IMR-90 (cell line): ENCODE results near the gene PLEKHA4. TPM values are rescaled to one million over a fixed set of nuclear protein-coding genes. Genes with fewer than 3 reads are reported as not detected.

Experiments
- ATAC-seq: fragments of 200-7000 bp; cut with Tn5 transposase; 2 replicates; pipeline ENCODE4 v1.9.1; 2020; ENCODE audit warnings: low read depth, mild to moderate bottlenecking, moderate library complexity
- BruUV-seq: library from RNA; stranded (reverse); fragments of 400-500 nt; replicated peaks from 2 replicates; lab custom pipeline; 2021; lab: Mats Ljungman, UMichigan
- CTCF ChIA-PET: fragments of 300-600 bp; formaldehyde crosslinking; extraction: SDS; loops from one replicate; lab custom pipeline; 2021; ENCODE audit warnings: antibody characterized with exemption; lab: Yijun Ruan, JAX
- POLR2A ChIA-PET: fragments of 300-600 bp; sonication (Branson Sonifier 250); formaldehyde crosslinking; loops from one replicate; lab custom pipeline; 2022; ENCODE audit warnings: antibody characterized with exemption; ENCODE audit not compliant: unreplicated experiment; lab: Charles Lee
- DNase-seq: peaks from one replicate; pipeline ENCODE4 v3.0.0; 2013
- H2AFZ ChIP-seq: replicated peaks from 2 replicates; pipeline ENCODE3; 2013; ENCODE audit warnings: low read length, mild to moderate bottlenecking; ENCODE audit not compliant: poor library complexity
- H2AK5ac ChIP-seq: 2 replicates; pipeline ENCODE4 v1.6.1; 2013; ENCODE audit warnings: low read depth, low read length, inconsistent platforms
- H2AK9ac ChIP-seq: replicated peaks from 2 replicates; pipeline ENCODE3; 2013; ENCODE audit warnings: mild to moderate bottlenecking, low read depth, low read length, moderate library complexity; ENCODE audit not compliant: poor library complexity
- H2BK120ac ChIP-seq: 2 replicates; pipeline ENCODE4 v1.6.1; 2013; ENCODE audit warnings: low read depth, low read length, inconsistent platforms
- H2BK15ac ChIP-seq: 3 replicates; pipeline ENCODE4 v1.6.1; 2013; ENCODE audit warnings: low read depth, low read length, inconsistent platforms
- H2BK20ac ChIP-seq: 2 replicates; pipeline ENCODE4 v1.6.1; 2013; ENCODE audit warnings: low read depth, mild to moderate bottlenecking, inconsistent platforms, low read length, moderate library complexity
- H2BK5ac ChIP-seq: 2 replicates; pipeline ENCODE4 v1.6.1; 2013; ENCODE audit warnings: mild to moderate bottlenecking, low read depth, low read length, inconsistent platforms; ENCODE audit not compliant: poor library complexity, severe bottlenecking
- H3K14ac ChIP-seq: replicated peaks from 2 replicates; pipeline ENCODE4 v1.6.1; 2013; ENCODE audit warnings: low read depth, low read length, inconsistent platforms
- H3K18ac ChIP-seq: 2 replicates; pipeline ENCODE4 v1.6.1; 2013; ENCODE audit warnings: low read depth, low read length, control low read depth
- H3K23ac ChIP-seq: 2 replicates; pipeline ENCODE4 v1.6.1; 2013; ENCODE audit warnings: low read depth, low read length, inconsistent platforms
- H3K27ac ChIP-seq: 2 replicates; pipeline ENCODE4 v1.5.1; 2013; ENCODE audit warnings: mild to moderate bottlenecking, control low read depth, low read length; ENCODE audit not compliant: insufficient read depth
- H3K27me3 ChIP-seq: 2 replicates; pipeline ENCODE4 v1.6.1; 2013; ENCODE audit warnings: low read length; ENCODE audit not compliant: control insufficient read depth, insufficient read depth
- H3K36me3 ChIP-seq: 2 replicates; pipeline ENCODE4 v1.6.1; 2013; ENCODE audit warnings: low read length, mixed read lengths; ENCODE audit not compliant: control insufficient read depth, insufficient read depth
- H3K4ac ChIP-seq: 2 replicates; pipeline ENCODE4 v1.6.1; 2013; ENCODE audit warnings: low read depth, low read length, inconsistent platforms
- H3K4me1 ChIP-seq: 2 replicates; pipeline ENCODE4 v1.6.1; 2013; ENCODE audit warnings: low read length, mixed read lengths; ENCODE audit not compliant: control insufficient read depth, insufficient read depth
- H3K4me2 ChIP-seq: 2 replicates; pipeline ENCODE4 v1.6.1; 2013; ENCODE audit warnings: low read depth, mild to moderate bottlenecking, control low read depth, low read length, moderate library complexity
- H3K4me3 ChIP-seq: 2 replicates; pipeline ENCODE4 v1.5.1; 2013; ENCODE audit warnings: low read depth, mild to moderate bottlenecking, control low read depth, low read length, moderate library complexity; ENCODE audit not compliant: insufficient read depth
- H3K56ac ChIP-seq: 2 replicates; pipeline ENCODE4 v1.6.1; 2013; ENCODE audit warnings: low read length, inconsistent platforms; ENCODE audit not compliant: insufficient read depth; ENCODE audit errors: extremely low read depth
- H3K79me1 ChIP-seq, 2 experiments: 2 replicates each; pipeline ENCODE4 v1.6.1; 2013; ENCODE audit warnings: low read length in 2 of 2, inconsistent platforms in 1 of 2, low read depth in 1 of 2
- H3K9ac ChIP-seq: 2 replicates; pipeline ENCODE4 v1.6.1; 2013; ENCODE audit warnings: low read depth, low read length, control low read depth
- H3K9me1 ChIP-seq: 2 replicates; pipeline ENCODE4 v1.6.1; 2013; ENCODE audit warnings: low read length, inconsistent platforms; ENCODE audit not compliant: insufficient read depth
- H3K9me3 ChIP-seq: 2 replicates; pipeline ENCODE4 v1.6.1; 2013; ENCODE audit warnings: low read length; ENCODE audit not compliant: control insufficient read depth, insufficient read depth
- H4K20me1 ChIP-seq: 2 replicates; pipeline ENCODE4 v1.6.1; 2013; ENCODE audit warnings: low read length, inconsistent platforms; ENCODE audit not compliant: insufficient read depth
- H4K5ac ChIP-seq: 2 replicates; pipeline ENCODE4 v1.6.1; 2013; ENCODE audit warnings: mild to moderate bottlenecking, low read depth, low read length, control low read depth
- H4K8ac ChIP-seq, 2 experiments: 2 replicates each; pipeline ENCODE4 v1.6.1; 2013; ENCODE audit warnings: low read depth in 2 of 2, low read length in 2 of 2, control low read depth in 1 of 2, inconsistent platforms in 1 of 2
- H4K91ac ChIP-seq: 2 replicates; pipeline ENCODE4 v1.6.1; 2013; ENCODE audit warnings: low read depth, low read length, inconsistent platforms; ENCODE audit not compliant: insufficient read depth
- BHLHE40 ChIP-seq: fragments of 150-350 bp; IDR thresholded peaks from 2 replicates; pipeline ENCODE4 v1.6.1; 2016; ENCODE audit warnings: mild to moderate bottlenecking, low read depth, low read length
- CEBPB ChIP-seq: IDR thresholded peaks from 2 replicates; pipeline ENCODE4 v1.6.1; 2012; ENCODE audit warnings: low read depth, low read length, improper control_type of control experiment
- MAFK ChIP-seq: IDR thresholded peaks from 2 replicates; pipeline ENCODE4 v1.6.1; 2012; ENCODE audit warnings: low read depth, low read length, improper control_type of control experiment
- MAZ ChIP-seq: IDR thresholded peaks from 2 replicates; pipeline ENCODE4 v1.6.1; 2012; ENCODE audit warnings: low read depth, mild to moderate bottlenecking, low read length, improper control_type of control experiment, moderate library complexity, borderline replicate concordance
- MXI1 ChIP-seq: IDR thresholded peaks from 2 replicates; pipeline ENCODE4 v1.6.1; 2012; ENCODE audit warnings: low read depth, mild to moderate bottlenecking, low read length, moderate library complexity, borderline replicate concordance
- RAD21 ChIP-seq: IDR thresholded peaks from 2 replicates; pipeline ENCODE4 v1.6.1; 2012; ENCODE audit warnings: low read length, improper control_type of control experiment
- RCOR1 ChIP-seq: IDR thresholded peaks from 2 replicates; pipeline ENCODE4 v1.6.1; 2012; ENCODE audit warnings: mild to moderate bottlenecking, low read length, improper control_type of control experiment; ENCODE audit not compliant: insufficient replicate concordance
- RFX5 ChIP-seq: IDR thresholded peaks from 2 replicates; pipeline ENCODE4 v1.8.0; 2012; ENCODE audit warnings: low read depth, mild to moderate bottlenecking, low read length, moderate library complexity
- SMC3 ChIP-seq: fragments of 150-350 bp; IDR thresholded peaks from 2 replicates; pipeline ENCODE4 v1.6.1; 2016; ENCODE audit warnings: low read depth, mild to moderate bottlenecking, antibody characterized with exemption, low read length, moderate library complexity
- WGBS, 2 experiments: methylation state at CpG; one replicate each; pipeline versions ENCODE4 v1.1.5 to v1.1.7; 2013; ENCODE audit warnings: missing lambda C conversion rate in 2 of 2; ENCODE audit not compliant: insufficient read length in 1 of 2; ENCODE audit errors: extremely low coverage in 2 of 2; 5-methylcytosine and 5-hydroxymethylcytosine counted together
- dilution Hi-C: fragments of 300-500 bp; cut with HindIII; formaldehyde crosslinking; loops from one replicate; pipeline ENCODE4 v1.14.3; 2018; ENCODE audit warnings: low sequenced_read_pairs; ENCODE audit not compliant: unreplicated experiment
- in situ Hi-C: fragments of 300-500 bp; cut with MboI; formaldehyde crosslinking; loops from 3 replicates; pipeline ENCODE4 v1.14.3; 2019; ENCODE audit warnings: low sequenced_read_pairs, inconsistent platforms, mixed read lengths
- intact Hi-C: fragments of 100-400 bp; cut with micrococcal nuclease; formaldehyde crosslinking; loops from 2 replicates; pipeline ENCODE4 v1.10.0; 2022
- polyA plus RNA-seq, 3 experiments: library from polyadenylated mRNA; depleted of rRNA; stranded (reverse); fragments of >200 nt; gene quantifications; 2 replicates each; pipeline ENCODE4 v1.2.3, GENCODE V29; 2012; ENCODE audit warnings: low replicate concordance in 1 of 3
- total RNA-seq: library from RNA; depleted of rRNA; stranded (reverse); fragments of >200 nt; gene quantifications from 2 replicates; pipeline ENCODE4 v1.2.3, GENCODE V29; 2012
- TF ChIP-seq, protein P1 (sequence below): conservative IDR thresholded peaks from 2 replicates; pipeline ENCODE4 v1.5.1; 2012; ENCODE audit warnings: mild to moderate bottlenecking, low read depth, low read length, improper control_type of control experiment

Gene PLEKHA4
- total and polyA plus RNA-seq, 2 of the 4 experiments (the other 2 are of a cell fraction): 4.5 to 14.4 TPM

GRCh38 chr19:48797103-48797502 lies 71.3 kb downstream of the PLEKHA4 start:
- no peak overlapping the region for H2AK5ac ChIP-seq
- in situ Hi-C loops: no loop called here
- no peaks in the 10 kb centered on the region for H3K79me1 ChIP-seq
- no peak overlapping the region for H3K9ac ChIP-seq
- dilution Hi-C loops: no loop called here
- H2BK5ac ChIP-seq: no peak overlapping the region
- H4K8ac ChIP-seq: no peak overlapping the region
- no peak overlapping the region for H2BK15ac ChIP-seq
- H2BK120ac ChIP-seq: no peak overlapping the region
- no CpG with 5 or more reads among the region's 7 CpGs for WGBS, 2 experiments
- POLR2A ChIA-PET: no interaction called here
- ATAC-seq (no peak), DNase-seq (no peak)
- H4K5ac ChIP-seq: no peak overlapping the region
- 0 out of 2 replicates have a peak, but pooled peaks cover 2% of the 10 kb centered on the region for H4K20me1 ChIP-seq
- TF ChIP-seq RAD21: no peak
- TF ChIP-seq MXI1: no peak
- no peak for TF ChIP-seq BHLHE40
- no peak for TF ChIP-seq MAFK
- no peak for TF ChIP-seq RFX5
- TF ChIP-seq CEBPB: no peak
- no peak for TF ChIP-seq RCOR1
- TF ChIP-seq, protein P1, sequence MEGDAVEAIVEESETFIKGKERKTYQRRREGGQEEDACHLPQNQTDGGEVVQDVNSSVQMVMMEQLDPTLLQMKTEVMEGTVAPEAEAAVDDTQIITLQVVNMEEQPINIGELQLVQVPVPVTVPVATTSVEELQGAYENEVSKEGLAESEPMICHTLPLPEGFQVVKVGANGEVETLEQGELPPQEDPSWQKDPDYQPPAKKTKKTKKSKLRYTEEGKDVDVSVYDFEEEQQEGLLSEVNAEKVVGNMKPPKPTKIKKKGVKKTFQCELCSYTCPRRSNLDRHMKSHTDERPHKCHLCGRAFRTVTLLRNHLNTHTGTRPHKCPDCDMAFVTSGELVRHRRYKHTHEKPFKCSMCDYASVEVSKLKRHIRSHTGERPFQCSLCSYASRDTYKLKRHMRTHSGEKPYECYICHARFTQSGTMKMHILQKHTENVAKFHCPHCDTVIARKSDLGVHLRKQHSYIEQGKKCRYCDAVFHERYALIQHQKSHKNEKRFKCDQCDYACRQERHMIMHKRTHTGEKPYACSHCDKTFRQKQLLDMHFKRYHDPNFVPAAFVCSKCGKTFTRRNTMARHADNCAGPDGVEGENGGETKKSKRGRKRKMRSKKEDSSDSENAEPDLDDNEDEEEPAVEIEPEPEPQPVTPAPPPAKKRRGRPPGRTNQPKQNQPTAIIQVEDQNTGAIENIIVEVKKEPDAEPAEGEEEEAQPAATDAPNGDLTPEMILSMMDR: no peak
- TF ChIP-seq MAZ: no peak
- no peak for TF ChIP-seq SMC3
- no peaks in the 10 kb centered on the region for H3K27me3 ChIP-seq
- H2BK20ac ChIP-seq: no peak overlapping the region
- BruUV-seq: no TSS peak
- H3K27ac ChIP-seq: no peak overlapping the region
- no peak overlapping the region for H4K91ac ChIP-seq
- no peak overlapping the region for H3K23ac ChIP-seq
- CTCF ChIA-PET: no interaction called here
- H3K4me1 ChIP-seq: peaks cover 10% of the 10 kb centered on the region
- H3K14ac ChIP-seq: no peak overlapping the region
- H2AK9ac ChIP-seq: no peak overlapping the region
- H2AFZ ChIP-seq: no peak overlapping the region
- no peak overlapping the region for H3K4me2 ChIP-seq
- no peak overlapping the region for H3K4me3 ChIP-seq
- no peak overlapping the region for H3K4ac ChIP-seq
- no peaks in the 10 kb centered on the region for H3K36me3 ChIP-seq
- H3K9me3 ChIP-seq: no peaks in the 10 kb centered on the region
- intact Hi-C loops: no loop called here
- H3K9me1 ChIP-seq: no peaks in the 10 kb centered on the region
- H3K18ac ChIP-seq: no peak overlapping the region
- H3K56ac ChIP-seq: no peak overlapping the region
